GM18502 (cell line): ENCODE data around the gene TNS3.

Experiments used
- ATAC-seq: cut with Tn5 transposase; IDR thresholded peaks from one replicate; pipeline ENCODE4 v1.9.1; 2021; ENCODE audit warnings: mild to moderate bottlenecking; ENCODE audit not compliant: unreplicated experiment, poor library complexity

Gene TNS3

DNA sequence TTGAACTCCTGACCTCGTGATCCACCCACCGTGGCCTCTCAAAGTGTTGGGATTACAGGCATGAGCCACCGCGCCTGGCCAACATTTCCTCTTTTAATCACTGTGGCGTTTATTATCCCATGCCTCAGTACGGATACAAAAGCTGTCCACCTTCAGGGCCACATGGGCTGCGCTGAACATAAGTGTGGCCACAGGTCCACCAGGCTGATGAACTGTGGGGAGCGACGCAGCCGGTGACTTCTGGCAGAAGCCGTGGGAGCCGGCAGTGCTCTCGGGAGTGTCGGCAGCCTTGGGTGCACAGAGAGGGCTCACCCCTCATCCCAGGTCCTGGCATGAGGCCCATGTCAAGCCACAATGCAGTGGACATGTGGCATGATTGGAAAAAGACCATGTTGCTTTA lies 223.6 kb downstream of the TNS3 start:
- ATAC-seq, result no peak

GRCh38 chr7:47357863-47358262 lies 224.0 kb downstream of the TNS3 start:
- ATAC-seq, result no peak

DNA sequence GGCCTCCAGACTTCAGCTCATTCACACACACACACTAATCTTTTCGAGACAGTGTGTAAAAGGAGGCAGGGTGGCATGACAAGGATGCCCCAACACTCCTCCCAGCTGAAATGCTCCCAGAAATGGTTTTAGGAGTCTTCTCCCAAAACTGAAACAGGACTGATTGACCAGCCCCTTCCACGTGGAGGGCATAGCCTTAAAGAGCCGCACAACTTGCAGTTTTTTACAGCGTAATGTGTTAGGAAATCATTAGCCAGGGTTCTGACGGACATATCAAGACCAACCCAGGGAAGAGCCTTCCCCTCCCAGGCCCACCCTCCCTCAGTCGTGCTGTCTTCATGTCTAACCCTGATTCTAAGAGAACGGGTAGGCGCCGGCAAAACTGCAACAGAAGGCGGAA lies 224.6 kb downstream of the TNS3 start:
- no peak for ATAC-seq

DNA sequence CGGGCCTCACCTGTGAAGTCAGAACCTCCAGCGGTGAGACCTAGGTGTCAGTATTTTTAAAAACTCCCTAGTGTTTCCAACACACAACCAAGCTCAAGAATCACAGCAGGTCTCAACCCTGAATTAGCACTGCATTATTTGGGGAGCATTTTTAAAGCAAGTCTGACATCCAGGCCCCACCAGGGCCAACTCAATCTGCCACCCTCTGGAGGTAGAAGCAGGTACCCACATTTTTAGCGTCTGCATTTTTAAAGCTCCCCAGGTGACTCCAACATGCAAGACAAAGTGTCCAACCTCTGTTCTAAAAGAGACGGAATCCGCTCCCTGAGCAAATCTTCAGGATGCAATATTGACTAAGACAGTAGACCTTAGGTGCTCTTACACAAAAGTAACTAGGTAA lies 225.7 kb downstream of the TNS3 start:
- no peak for ATAC-seq

GRCh38 chr7:47355684-47356083 lies 226.2 kb downstream of the TNS3 start:
- ATAC-seq, result no peak

DNA sequence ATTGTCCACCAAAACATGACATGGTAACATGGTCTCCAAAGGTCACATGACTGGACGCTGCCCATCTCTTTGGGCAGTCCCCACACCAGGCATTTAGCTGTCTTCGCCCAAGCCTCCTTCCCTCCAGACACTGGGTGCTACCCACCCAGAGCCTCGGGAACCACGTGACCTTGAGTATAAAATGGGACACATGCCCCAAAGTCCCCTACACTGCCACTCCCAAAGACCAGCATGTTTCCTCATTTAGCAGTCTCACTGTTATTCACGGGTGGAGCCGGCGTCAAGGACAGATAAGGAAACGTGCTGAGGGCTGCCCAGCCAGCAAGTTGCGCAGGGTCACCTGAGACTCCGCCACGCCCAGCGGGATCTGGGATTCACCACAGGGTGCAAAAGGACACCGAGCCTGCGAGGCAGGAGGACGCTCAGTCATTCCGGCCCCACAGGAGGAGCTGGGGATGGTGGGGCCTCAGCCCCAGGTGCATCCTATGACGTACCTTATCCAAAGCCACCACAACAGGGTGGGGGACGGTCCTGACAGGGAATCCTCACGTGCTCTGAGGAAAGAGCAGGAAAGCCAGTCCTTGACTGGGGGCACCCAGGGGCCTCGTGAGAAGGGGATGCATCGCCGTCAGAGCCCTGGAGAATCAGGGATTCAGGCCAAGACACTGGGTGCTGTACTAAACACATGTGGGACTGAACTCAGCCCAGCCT lies 226.9 kb downstream of the TNS3 start:
- no peak for ATAC-seq

DNA sequence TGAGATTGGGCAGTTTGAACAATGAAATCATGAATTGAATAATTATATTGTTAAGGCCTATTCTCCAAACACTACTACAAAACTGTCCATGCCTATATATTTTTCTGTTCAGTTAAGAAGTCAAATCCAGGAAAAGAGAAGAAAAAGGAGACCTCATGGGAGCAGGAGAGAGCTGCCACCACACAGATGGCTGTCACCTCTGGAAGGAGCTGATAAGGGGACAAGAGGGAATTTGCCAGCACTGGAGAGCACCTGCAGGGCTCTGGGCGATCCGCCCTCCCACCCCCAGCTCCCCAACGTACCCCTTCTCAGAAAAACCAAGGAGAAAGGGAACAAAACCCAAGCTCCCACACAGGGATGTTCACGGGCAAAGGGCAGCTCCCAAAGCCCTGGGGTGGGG lies 227.8 kb downstream of the TNS3 start:
- ATAC-seq, result no peak

DNA sequence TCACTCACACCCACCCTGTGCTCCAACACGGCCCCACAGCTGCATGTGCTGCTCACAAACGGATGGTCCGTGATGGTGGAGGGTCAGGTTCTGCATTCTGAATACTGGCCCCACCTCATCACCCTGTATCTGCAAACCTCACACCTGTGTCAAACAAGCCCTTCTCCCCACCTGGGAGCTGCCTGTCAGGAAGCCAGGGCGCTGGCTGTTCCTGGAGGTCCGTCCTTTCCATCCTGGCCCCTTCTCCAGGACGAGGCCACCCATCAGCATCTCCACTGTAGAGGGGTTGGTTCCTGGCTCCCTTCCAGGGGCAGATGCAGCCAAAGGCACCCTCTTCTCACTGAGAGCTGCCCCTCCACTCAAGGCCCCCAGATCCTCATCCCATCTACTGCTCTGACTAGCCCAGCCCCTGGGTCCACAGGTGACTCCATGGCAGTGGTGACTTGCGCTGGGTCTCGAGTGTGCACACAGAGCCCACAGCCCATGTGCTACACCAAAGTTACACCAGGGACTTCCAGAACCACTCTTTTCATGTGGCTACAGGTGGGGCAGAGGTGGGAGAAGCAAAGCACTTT lies 229.4 kb downstream of the TNS3 start:
- ATAC-seq, result no peak

DNA sequence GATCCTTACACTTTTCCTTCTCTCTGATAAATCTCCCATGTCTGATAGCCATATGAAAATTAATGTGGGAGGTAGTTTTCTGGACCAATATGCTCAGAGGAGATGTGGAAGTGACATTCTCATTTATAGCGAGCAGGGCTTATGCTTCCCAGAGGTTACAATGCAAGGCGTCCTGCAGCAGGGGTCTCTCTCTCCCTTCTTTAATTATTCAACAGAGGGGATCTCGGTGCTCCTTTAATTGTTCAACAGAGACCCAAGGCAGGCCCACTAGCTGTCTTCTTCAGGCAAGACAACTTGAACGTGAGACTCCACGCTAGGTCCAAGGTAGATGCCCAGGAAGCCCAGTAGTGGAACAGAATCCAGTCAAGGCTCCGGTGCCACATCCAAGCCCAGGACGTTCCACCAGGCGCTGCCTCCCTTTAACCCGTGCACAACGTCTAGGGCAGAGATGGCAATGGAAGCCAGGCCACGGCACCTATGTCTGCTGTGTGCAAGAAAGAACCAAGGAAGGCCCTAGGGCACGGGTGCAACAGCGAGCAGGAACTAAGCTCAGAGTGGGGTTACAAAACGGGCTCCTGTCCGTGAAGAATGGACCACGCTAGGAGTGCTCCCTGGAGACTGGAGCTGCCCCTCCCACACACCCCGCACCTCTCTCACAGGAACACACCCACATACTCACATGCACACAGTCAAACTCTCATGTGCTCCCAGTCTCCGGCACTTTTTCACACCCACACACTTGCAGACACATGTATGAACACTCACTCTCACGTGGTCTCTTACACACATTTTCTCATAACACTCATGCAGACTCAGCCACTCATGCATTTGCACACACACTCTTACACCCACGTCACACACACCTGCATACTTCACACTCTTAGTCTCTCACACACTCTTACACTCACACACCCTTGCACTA lies 230.4 kb downstream of the TNS3 start:
- no peak for ATAC-seq

DNA sequence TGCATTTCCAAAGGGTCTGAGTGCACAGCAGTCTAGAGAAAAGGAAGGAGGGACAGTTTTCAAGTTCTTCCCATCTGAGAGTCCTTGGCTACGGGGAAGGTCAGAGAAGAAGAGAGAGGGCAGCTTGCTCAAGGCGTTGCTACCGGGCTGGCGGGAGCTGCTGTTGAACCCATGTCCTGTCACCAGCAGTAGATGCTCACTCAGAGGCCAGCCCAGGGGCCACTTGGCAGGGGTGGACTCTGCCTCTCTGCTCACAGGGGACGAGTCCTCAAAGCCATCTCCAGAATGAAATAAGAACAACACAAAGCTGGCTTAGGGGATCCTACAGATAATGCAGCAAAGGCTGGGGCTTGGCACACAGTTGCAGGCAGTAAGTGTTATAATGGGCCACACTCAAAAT lies 231.5 kb downstream of the TNS3 start:
- ATAC-seq, result no peak

DNA sequence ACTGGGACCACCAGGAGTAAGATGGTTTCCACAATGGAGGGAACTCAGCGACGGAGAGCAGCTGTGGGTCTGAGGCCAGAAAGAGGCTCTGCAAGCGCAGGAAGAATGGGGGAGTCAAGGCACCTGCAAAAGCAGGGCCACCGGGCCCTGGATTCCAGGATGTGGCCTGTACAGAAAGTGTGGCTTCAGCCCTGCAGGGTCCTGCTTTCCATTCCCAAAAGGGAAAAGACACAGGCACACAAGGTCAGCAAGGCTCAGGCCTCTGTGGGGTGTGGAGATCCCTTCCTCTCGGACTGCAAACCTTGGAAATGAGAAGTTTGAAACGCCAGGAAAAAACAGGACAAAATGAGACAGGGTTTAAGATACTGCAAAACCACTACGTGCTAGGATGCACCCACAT lies 232.5 kb downstream of the TNS3 start:
- no peak for ATAC-seq

GRCh38 chr7:47347816-47348385 lies 234.0 kb downstream of the TNS3 start:
- no peak for ATAC-seq

GRCh38 chr7:47347346-47347745 lies 234.6 kb downstream of the TNS3 start:
- ATAC-seq, result no peak

GRCh38 chr7:47346377-47346914 lies 235.5 kb downstream of the TNS3 start:
- no peak for ATAC-seq

DNA sequence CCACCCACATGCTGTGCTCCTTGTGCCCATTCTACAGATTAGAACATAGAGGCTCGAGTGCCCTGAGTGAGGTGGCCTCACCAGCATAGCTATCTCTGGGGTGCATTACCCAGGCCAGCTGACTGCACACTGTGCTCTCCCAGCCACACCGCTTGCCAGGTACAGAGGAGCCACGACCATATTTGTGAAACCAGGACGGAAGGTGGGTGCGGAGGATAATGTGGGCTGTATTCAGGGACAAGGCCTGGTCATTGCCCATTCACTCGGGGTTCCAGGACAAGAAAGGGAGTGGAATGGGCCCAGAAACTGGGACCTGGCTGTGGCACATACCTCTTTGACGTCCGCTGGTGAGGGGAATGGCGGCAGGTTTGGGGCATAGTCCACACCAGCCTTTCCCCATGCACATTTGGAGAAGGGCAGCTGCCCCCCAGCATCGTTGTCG lies 236.0 kb downstream of the TNS3 start:
- ATAC-seq, result no peak

DNA sequence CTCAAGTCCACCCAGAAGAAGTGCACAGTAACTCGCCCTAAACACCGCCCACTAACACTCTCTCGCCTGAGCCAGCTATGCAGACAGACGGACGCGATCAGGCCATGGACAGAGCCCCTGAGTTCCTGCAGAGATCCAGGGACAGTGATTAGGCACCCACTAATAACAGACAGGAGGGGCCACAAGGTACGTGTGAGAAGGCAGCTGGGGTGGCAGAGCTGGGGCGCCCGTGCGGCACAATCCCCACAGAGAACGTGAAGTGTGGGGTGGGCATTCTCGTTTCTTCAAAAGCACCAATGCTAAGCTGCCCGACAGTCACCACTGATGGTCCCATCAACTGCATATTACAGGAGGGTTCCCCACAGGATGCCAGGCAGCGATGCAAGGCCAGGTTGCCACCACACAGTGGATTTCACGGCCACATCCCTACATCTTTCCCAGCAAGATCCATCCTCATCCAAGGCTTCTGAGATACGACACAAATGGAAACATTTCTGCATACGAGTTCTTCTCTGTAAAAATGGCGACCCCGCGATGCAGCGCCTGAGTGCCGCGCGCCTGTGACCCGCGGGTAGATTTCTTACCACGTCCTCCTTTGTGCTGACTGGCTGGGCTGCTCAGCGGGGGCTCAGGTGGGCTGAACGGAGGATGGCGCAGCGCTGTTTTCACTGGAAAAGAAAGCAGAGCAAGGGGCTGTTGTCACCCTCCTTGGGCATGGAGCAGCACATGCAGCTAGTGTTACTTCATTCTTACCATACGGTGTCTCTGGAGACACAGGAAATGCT lies 237.5 kb downstream of the TNS3 start:
- no peak for ATAC-seq

DNA sequence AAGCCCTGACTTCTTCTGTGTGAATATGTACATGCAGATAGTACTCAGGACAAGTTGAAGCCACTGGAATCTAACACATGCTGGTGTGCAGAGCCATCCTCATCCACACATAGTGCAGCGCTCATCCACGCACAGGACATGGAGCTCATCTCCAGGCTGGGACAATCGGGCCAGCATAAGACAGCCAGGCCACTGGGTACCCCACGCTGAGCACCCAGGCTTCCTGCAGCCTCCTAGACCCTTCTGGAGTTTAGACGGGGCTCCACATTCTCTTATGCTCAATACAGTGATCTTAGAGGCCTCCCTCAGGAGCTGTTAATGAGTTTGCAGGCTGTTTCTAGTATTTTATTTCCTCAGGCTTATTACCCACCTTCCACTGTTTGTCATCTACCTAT lies 238.9 kb downstream of the TNS3 start:
- ATAC-seq, result no peak

- ATAC-seq, result no peak
Measured at GRCh38 chr7:47342296-47343060, 239.4 kb downstream of the TNS3 start.

DNA sequence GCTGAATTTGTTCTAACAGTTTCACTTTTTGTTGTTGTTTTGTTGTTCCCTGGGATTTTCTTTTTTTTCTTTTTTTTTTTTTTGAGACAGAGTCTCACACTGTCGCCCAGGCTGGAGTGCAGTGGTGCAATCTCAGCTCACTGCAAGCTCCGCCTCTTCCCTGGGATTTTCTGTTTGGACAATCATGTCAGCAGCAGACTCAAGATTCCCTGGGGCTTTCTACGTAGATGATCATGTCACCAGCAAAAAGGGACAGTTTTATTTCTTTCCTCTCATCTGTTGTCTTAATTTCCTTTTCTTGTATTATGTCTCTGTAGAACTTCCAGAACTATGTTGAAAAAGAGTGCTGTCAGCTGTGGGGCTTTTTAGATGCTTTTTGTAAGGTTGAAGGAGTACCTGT lies 241.4 kb downstream of the TNS3 start:
- ATAC-seq, result no peak
